ENCODE results near the gene TMEM196. TPM values are rescaled to one million over a fixed set of nuclear protein-coding genes. Genes with fewer than 3 reads are reported as not detected.

The TMEM196 gene
- total RNA-seq, result under 1 TPM in 1 of 2 donors, not detected in 1; 0.26 TPM

GRCh38 chr7:19772841-19773760, at the start of gene TMEM196:
TSS of gene TMEM196 (minus strand) at chr7:19773617. CDS start at chr7:19772696, 921 bp downstream.
- H3K27ac ChIP-seq, result no peak within 1 kb of the TSS
- DNase-seq, result peak; percentile 7 to 39 (median 15)
- TF ChIP-seq POLR2A (IDR thresholded peaks at IDR 0.05) (no peak), CTCF (IDR thresholded peaks at IDR 0.05) (no peak)
- no peaks in the 10 kb centered on the region for H3K36me3 ChIP-seq (replicated peaks in 1 of 2; ENCODE audit: insufficient read depth in 1 of 2, low read depth in 2 of 2)
- no peaks in the 10 kb centered on the region for H3K9me3 ChIP-seq
- WGBS, 2 donors, result 1 to 2% methylated on average over 46 to 49 of the region's 49 CpGs
- peaks cover 15% of the 10 kb centered on the region for H3K4me1 ChIP-seq
- peak; percentile 68 for ATAC-seq
- intact Hi-C loops (cut with DNase I), result no loop called here
- no peak within 1 kb of the TSS for H3K4me3 ChIP-seq
- peaks cover 0 to 16% of the 10 kb centered on the region in 2 donors for H3K27me3 ChIP-seq

- intact Hi-C loops (cut with DNase I), result no loop called here
- 76 to 81% methylated on average over 2 of the region's 2 CpGs for WGBS, 2 donors
- ATAC-seq, result no peak
Measured at GRCh38 chr7:19816128-19816527, 42.7 kb upstream of the TMEM196 start.

GRCh38 chr7:19815546-19815945, 42.1 kb upstream of the TMEM196 start:
- no peak for ATAC-seq
- intact Hi-C loops (cut with DNase I), result no loop called here

More at GRCh38 chr7:19816128-19816527, 42.7 kb upstream of the TMEM196 start:
- Histone ChIP-seq H3K27me3 (no peaks in the 10 kb centered on the region), H3K9me3 (no peaks in the 10 kb centered on the region), H3K36me3 (replicated peaks in 1 of 2; ENCODE audit: insufficient read depth in 1 of 2, low read depth in 2 of 2) (no peaks in the 10 kb centered on the region), H3K27ac (no peak overlapping the region), H3K4me1 (no peaks in the 10 kb centered on the region), H3K4me3 (no peak overlapping the region)
- no peak for TF ChIP-seq CTCF (IDR thresholded peaks at IDR 0.05)
- no peak for TF ChIP-seq POLR2A (IDR thresholded peaks at IDR 0.05)
- no peak for DNase-seq

GRCh38 chr7:19814776-19815175, 41.4 kb upstream of the TMEM196 start:
- H3K27ac ChIP-seq, result no peak overlapping the region
- H3K36me3 ChIP-seq (replicated peaks in 1 of 2; ENCODE audit: insufficient read depth in 1 of 2, low read depth in 2 of 2), result no peaks in the 10 kb centered on the region
- H3K27me3 ChIP-seq, result no peaks in the 10 kb centered on the region
- TF ChIP-seq POLR2A (IDR thresholded peaks at IDR 0.05) (no peak), CTCF (IDR thresholded peaks at IDR 0.05) (no peak)
- no peaks in the 10 kb centered on the region for H3K4me1 ChIP-seq
- no peak overlapping the region for H3K4me3 ChIP-seq
- ATAC-seq (no peak), DNase-seq (no peak)
- intact Hi-C loops (cut with DNase I), result no loop called here
- WGBS, 2 donors, result 83 to 84% methylated on average over 2 of the region's 2 CpGs
- H3K9me3 ChIP-seq, result no peaks in the 10 kb centered on the region

More at GRCh38 chr7:19815546-19815945, 42.1 kb upstream of the TMEM196 start:
- H3K9me3 ChIP-seq, result no peaks in the 10 kb centered on the region
- no peak overlapping the region for H3K4me3 ChIP-seq
- no peaks in the 10 kb centered on the region for H3K27me3 ChIP-seq
- H3K4me1 ChIP-seq, result no peaks in the 10 kb centered on the region
- H3K27ac ChIP-seq, result no peak overlapping the region
- WGBS, 2 donors, result 72 to 76% methylated on average over 2 of the region's 2 CpGs
- DNase-seq, result no peak
- H3K36me3 ChIP-seq (replicated peaks in 1 of 2; ENCODE audit: insufficient read depth in 1 of 2, low read depth in 2 of 2), result no peaks in the 10 kb centered on the region
- TF ChIP-seq POLR2A (IDR thresholded peaks at IDR 0.05) (no peak), CTCF (IDR thresholded peaks at IDR 0.05) (no peak)

Measured in body of pancreas (tissue), 4 donors.